Measurements from ENCODE around the gene SUB1. TPM values are rescaled to one million over a fixed set of nuclear protein-coding genes. Genes with fewer than 3 reads are reported as not detected.

SUB1 gene
- polyA plus RNA-seq, 1 of the 3 experiments (the other 2 are of a cell fraction): 50.8 TPM

DNA sequence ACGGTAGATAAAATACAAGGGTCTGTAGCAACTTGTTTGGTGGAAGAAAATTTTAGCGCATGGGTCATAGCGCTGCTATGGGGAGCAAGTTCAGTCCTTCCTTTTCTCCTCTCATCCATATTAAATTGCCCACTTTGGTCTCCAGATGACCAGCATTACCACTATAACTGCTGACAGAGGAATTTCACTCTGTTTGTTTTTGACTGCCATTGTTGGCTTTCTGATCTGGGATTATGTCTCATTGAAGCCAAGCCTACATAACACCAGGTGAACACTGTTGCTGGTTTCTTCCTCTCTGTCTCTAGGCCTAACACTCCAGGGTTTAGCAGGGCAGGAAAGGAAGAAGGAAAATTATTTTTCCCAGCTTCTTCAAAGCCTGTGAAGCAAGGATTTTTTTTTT is 6.6 kb upstream of the SUB1 start:
- Histone ChIP-seq H3K27ac (ENCODE audit: low read depth in 2 of 2, low read length in 1 of 2) (no peak overlapping the region), H3K27me3 (ENCODE audit: insufficient read depth) (no peaks in the 10 kb centered on the region), H3K4me1 (ENCODE audit: control insufficient read depth in 1 of 2, insufficient read depth in 2 of 2, low read depth in 1 of 2, low read length in 1 of 2) (no peaks in the 10 kb centered on the region), H3F3A (replicated peaks; ENCODE audit: insufficient read depth) (no peaks in the 10 kb centered on the region), H2AFZ (ENCODE audit: low read depth) (no peak overlapping the region), H3K9me3 (no peaks in the 10 kb centered on the region), H3K9ac (no peak overlapping the region), H3K4me3 (ENCODE audit: low read depth in 2 of 2, low read length in 1 of 2) (no peak overlapping the region), H3K9me2 (no peaks in the 10 kb centered on the region), H3K4me2 (no peak overlapping the region), H4K20me1 (ENCODE audit: insufficient read depth) (no peaks in the 10 kb centered on the region), H3K36me3 (replicated peaks in 1 of 2; ENCODE audit: control insufficient read depth in 1 of 2, insufficient read depth in 2 of 2, low read length in 1 of 2) (no peaks in the 10 kb centered on the region), H3K79me2 (ENCODE audit: insufficient read depth) (no peaks in the 10 kb centered on the region)
- TF ChIP-seq, protein P1, sequence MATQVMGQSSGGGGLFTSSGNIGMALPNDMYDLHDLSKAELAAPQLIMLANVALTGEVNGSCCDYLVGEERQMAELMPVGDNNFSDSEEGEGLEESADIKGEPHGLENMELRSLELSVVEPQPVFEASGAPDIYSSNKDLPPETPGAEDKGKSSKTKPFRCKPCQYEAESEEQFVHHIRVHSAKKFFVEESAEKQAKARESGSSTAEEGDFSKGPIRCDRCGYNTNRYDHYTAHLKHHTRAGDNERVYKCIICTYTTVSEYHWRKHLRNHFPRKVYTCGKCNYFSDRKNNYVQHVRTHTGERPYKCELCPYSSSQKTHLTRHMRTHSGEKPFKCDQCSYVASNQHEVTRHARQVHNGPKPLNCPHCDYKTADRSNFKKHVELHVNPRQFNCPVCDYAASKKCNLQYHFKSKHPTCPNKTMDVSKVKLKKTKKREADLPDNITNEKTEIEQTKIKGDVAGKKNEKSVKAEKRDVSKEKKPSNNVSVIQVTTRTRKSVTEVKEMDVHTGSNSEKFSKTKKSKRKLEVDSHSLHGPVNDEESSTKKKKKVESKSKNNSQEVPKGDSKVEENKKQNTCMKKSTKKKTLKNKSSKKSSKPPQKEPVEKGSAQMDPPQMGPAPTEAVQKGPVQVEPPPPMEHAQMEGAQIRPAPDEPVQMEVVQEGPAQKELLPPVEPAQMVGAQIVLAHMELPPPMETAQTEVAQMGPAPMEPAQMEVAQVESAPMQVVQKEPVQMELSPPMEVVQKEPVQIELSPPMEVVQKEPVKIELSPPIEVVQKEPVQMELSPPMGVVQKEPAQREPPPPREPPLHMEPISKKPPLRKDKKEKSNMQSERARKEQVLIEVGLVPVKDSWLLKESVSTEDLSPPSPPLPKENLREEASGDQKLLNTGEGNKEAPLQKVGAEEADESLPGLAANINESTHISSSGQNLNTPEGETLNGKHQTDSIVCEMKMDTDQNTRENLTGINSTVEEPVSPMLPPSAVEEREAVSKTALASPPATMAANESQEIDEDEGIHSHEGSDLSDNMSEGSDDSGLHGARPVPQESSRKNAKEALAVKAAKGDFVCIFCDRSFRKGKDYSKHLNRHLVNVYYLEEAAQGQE (IDR thresholded peaks at IDR 0.05; ENCODE audit: low read depth, low read length): no peak
- TF ChIP-seq FOXJ3 (CRISPR knock-in tag; IDR thresholded peaks at IDR 0.05): no peak
- TF ChIP-seq, protein P2, sequence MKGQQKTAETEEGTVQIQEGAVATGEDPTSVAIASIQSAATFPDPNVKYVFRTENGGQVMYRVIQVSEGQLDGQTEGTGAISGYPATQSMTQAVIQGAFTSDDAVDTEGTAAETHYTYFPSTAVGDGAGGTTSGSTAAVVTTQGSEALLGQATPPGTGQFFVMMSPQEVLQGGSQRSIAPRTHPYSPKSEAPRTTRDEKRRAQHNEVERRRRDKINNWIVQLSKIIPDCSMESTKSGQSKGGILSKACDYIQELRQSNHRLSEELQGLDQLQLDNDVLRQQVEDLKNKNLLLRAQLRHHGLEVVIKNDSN (IDR thresholded peaks at IDR 0.05; ENCODE audit: borderline replicate concordance, low read depth): no peak
- TF ChIP-seq RXRA (IDR thresholded peaks at IDR 0.05; ENCODE audit: borderline replicate concordance, low read depth): no peak
- TF ChIP-seq, protein P3, sequence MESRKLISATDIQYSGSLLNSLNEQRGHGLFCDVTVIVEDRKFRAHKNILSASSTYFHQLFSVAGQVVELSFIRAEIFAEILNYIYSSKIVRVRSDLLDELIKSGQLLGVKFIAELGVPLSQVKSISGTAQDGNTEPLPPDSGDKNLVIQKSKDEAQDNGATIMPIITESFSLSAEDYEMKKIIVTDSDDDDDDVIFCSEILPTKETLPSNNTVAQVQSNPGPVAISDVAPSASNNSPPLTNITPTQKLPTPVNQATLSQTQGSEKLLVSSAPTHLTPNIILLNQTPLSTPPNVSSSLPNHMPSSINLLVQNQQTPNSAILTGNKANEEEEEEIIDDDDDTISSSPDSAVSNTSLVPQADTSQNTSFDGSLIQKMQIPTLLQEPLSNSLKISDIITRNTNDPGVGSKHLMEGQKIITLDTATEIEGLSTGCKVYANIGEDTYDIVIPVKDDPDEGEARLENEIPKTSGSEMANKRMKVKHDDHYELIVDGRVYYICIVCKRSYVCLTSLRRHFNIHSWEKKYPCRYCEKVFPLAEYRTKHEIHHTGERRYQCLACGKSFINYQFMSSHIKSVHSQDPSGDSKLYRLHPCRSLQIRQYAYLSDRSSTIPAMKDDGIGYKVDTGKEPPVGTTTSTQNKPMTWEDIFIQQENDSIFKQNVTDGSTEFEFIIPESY (IDR thresholded peaks at IDR 0.05; ENCODE audit: borderline replicate concordance, low read depth): no peak
- no peak for TF ChIP-seq GABPA (IDR thresholded peaks at IDR 0.05; ENCODE audit: low read depth)
- TF ChIP-seq YY1 (IDR thresholded peaks at IDR 0.05; ENCODE audit: low read depth): no peak
- TF ChIP-seq, protein P4, sequence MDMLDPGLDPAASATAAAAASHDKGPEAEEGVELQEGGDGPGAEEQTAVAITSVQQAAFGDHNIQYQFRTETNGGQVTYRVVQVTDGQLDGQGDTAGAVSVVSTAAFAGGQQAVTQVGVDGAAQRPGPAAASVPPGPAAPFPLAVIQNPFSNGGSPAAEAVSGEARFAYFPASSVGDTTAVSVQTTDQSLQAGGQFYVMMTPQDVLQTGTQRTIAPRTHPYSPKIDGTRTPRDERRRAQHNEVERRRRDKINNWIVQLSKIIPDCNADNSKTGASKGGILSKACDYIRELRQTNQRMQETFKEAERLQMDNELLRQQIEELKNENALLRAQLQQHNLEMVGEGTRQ (IDR thresholded peaks at IDR 0.05; ENCODE audit: borderline replicate concordance, low read depth, low read length): no peak
- TF ChIP-seq RFX5 (IDR thresholded peaks at IDR 0.05; ENCODE audit: low read length): no peak
- TF ChIP-seq GATA2 (CRISPR knock-in tag; IDR thresholded peaks at IDR 0.05): no peak
- TF ChIP-seq, protein P5, sequence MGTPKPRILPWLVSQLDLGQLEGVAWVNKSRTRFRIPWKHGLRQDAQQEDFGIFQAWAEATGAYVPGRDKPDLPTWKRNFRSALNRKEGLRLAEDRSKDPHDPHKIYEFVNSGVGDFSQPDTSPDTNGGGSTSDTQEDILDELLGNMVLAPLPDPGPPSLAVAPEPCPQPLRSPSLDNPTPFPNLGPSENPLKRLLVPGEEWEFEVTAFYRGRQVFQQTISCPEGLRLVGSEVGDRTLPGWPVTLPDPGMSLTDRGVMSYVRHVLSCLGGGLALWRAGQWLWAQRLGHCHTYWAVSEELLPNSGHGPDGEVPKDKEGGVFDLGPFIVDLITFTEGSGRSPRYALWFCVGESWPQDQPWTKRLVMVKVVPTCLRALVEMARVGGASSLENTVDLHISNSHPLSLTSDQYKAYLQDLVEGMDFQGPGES (IDR thresholded peaks at IDR 0.05; ENCODE audit: low read depth, low read length): no peak
- no peak for TF ChIP-seq CHD2 (IDR thresholded peaks at IDR 0.05; ENCODE audit: low read length, partially characterized antibody)
- WGBS (ENCODE audit: low lambda C conversion rate): 98% methylated on average over 3 of the region's 3 CpGs
- POLR2A ChIA-PET: no interaction called here
- DNase-seq: no peak
- CTCF ChIA-PET: interaction anchor here (0.9 kb wide), 1 partner anchor 11 kb away, joined by 3 read pairs; no protein-coding TSS in a partner anchor
